Measurements from ENCODE around the gene KCNN4. TPM values are rescaled to one million over a fixed set of nuclear protein-coding genes. Genes with fewer than 3 reads are reported as not detected.
A peak's percentile ranks its signal among the peaks of the same experiment; 100 is the strongest.

KCNN4 gene
- total and polyA plus RNA-seq, 2 donors (not counting 1 experiment from before 2014, with no cell fraction given): 107 to 267 TPM

GRCh38 chr19:43766755-43767043, 14.1 kb downstream of the KCNN4 start:
- H3K9me3 ChIP-seq (ENCODE audit: control extremely low read depth in 1 of 3, control insufficient read depth in 2 of 3, insufficient read depth in 1 of 3, low read length in 2 of 3): no peaks in the 10 kb centered on the region
- H3K4me3 Mint-ChIP-seq: peak overlapping the region; percentile 72
- H4K20me1 ChIP-seq (ENCODE audit: control insufficient read depth, insufficient read depth, low read length, poor library complexity, severe bottlenecking): peaks cover 14% of the 10 kb centered on the region
- H3K27ac Mint-ChIP-seq: peak overlapping the region; percentile 87
- peaks cover 0 to 53% of the 10 kb centered on the region in 2 experiments for H3K36me3 ChIP-seq (replicated peaks in 1 of 2; ENCODE audit: control extremely low read depth in 1 of 2, control insufficient read depth in 1 of 2, extremely low read depth in 1 of 2, insufficient read depth in 2 of 2, low read length in 1 of 2)
- DNase-seq (no peak), ATAC-seq (ENCODE audit: low read depth) (no peak)
- no peaks in the 10 kb centered on the region for H3K27me3 ChIP-seq (replicated peaks in 1 of 4; ENCODE audit: control extremely low read depth in 1 of 4, control insufficient read depth in 3 of 4, insufficient read depth in 4 of 4, low read length in 3 of 4)
- no peak overlapping the region for H3K4me3 ChIP-seq (ENCODE audit: control extremely low read depth in 1 of 5, extremely low read depth in 1 of 5, insufficient read depth in 1 of 5, low read depth in 2 of 5, low read length in 4 of 5)
- H3K27ac ChIP-seq (ENCODE audit: low read length in 2 of 2): peak overlapping the region; percentile 88 to 92
- CTCF ChIA-PET: interaction anchor here (1.1 to 14.7 kb wide), 8 partner anchors 11 to 98 kb away, joined by 4 to 204 read pairs (median 8); partner anchors contain the start of genes KCNN4 and SMG9
- no peak overlapping the region for H2AFZ ChIP-seq (ENCODE audit: insufficient read depth, low read depth, low read length, poor library complexity, severe bottlenecking)
- H3K4me2 ChIP-seq (replicated peaks; ENCODE audit: low read depth, low read length, poor library complexity, severe bottlenecking): peak overlapping the region; percentile 67
- H3K9ac ChIP-seq (ENCODE audit: low read length): no peak overlapping the region
- POLR2A ChIA-PET: interaction anchor here (5.4 to 5.8 kb wide), 2 partner anchors 12 to 13 kb away, joined by 45 to 75 read pairs; partner anchors contain the start of genes KCNN4 and SMG9
- peaks cover 9% of the 10 kb centered on the region for H3K79me2 ChIP-seq (ENCODE audit: control insufficient read depth, insufficient read depth, low read length)
- H3K4me1 ChIP-seq (ENCODE audit: control insufficient read depth in 2 of 2, insufficient read depth in 2 of 2, low read length in 2 of 2): peaks cover 42 to 57% of the 10 kb centered on the region in 2 donors
- no peaks in the 10 kb centered on the region for H3K27me3 Mint-ChIP-seq
- no peaks in the 10 kb centered on the region for H3K9me3 Mint-ChIP-seq (ENCODE audit: insufficient read depth)
- TF ChIP-seq CTCF (IDR thresholded peaks at IDR 0.05) (no peak), EZH2 (IDR thresholded peaks at IDR 0.05; ENCODE audit: borderline replicate concordance, insufficient read depth, low read depth, low read length, poor library complexity, severe bottlenecking) (no peak)
- peaks cover 60% of the 10 kb centered on the region for H3K4me1 Mint-ChIP-seq
- 97% methylated on average over 2 of the region's 4 CpGs for WGBS (ENCODE audit: insufficient coverage)
- intact Hi-C loops (cut with micrococcal nuclease): no loop called here

- Mint-ChIP-seq H3K27me3 (no peaks in the 10 kb centered on the region), H3K9me3 (ENCODE audit: insufficient read depth) (no peaks in the 10 kb centered on the region), H3K4me1 (peaks cover 61% of the 10 kb centered on the region), H3K4me3 (peak overlapping the region; percentile 72), H3K27ac (peak overlapping the region; percentile 87)
- H3K9ac ChIP-seq (ENCODE audit: low read length): peak overlapping the region; percentile 42
- H4K20me1 ChIP-seq (ENCODE audit: control insufficient read depth, insufficient read depth, low read length, poor library complexity, severe bottlenecking): peaks cover 9% of the 10 kb centered on the region
- H3K4me3 ChIP-seq (ENCODE audit: control extremely low read depth in 1 of 5, extremely low read depth in 1 of 5, insufficient read depth in 1 of 5, low read depth in 2 of 5, low read length in 4 of 5): peak overlapping the region in 2 of 5 experiments; percentile 23 to 34
- peaks cover 0 to 39% of the 10 kb centered on the region in 2 experiments for H3K36me3 ChIP-seq (replicated peaks in 1 of 2; ENCODE audit: control extremely low read depth in 1 of 2, control insufficient read depth in 1 of 2, extremely low read depth in 1 of 2, insufficient read depth in 2 of 2, low read length in 1 of 2)
- ATAC-seq (ENCODE audit: low read depth) (peak; percentile 86), DNase-seq (peak; percentile 82)
- H3K4me2 ChIP-seq (replicated peaks; ENCODE audit: low read depth, low read length, poor library complexity, severe bottlenecking): peak overlapping the region; percentile 67
- H3K27me3 ChIP-seq (replicated peaks in 1 of 4; ENCODE audit: control extremely low read depth in 1 of 4, control insufficient read depth in 3 of 4, insufficient read depth in 4 of 4, low read length in 3 of 4): no peaks in the 10 kb centered on the region
- no peaks in the 10 kb centered on the region for H3K9me3 ChIP-seq (ENCODE audit: control extremely low read depth in 1 of 3, control insufficient read depth in 2 of 3, insufficient read depth in 1 of 3, low read length in 2 of 3)
- peak overlapping the region; percentile 88 to 92 for H3K27ac ChIP-seq (ENCODE audit: low read length in 2 of 2)
- 47% methylated on average over 10 of the region's 16 CpGs for WGBS (ENCODE audit: insufficient coverage)
- no peak overlapping the region for H2AFZ ChIP-seq (ENCODE audit: insufficient read depth, low read depth, low read length, poor library complexity, severe bottlenecking)
- intact Hi-C loops (cut with micrococcal nuclease): loop anchor here (1.0 kb wide), 3 partner anchors 11 to 20 kb away; partner anchors contain the start of gene SMG9
- ChIA-PET POLR2A (interaction anchor here (0.6 to 5.8 kb wide), 6 partner anchors 12 to 160 kb away, joined by 3 to 75 read pairs (median 4); partner anchors contain the start of genes KCNN4 and SMG9), CTCF (interaction anchor here (1.1 to 14.7 kb wide), 8 partner anchors 10 to 44 kb away, joined by 4 to 204 read pairs (median 9); partner anchors contain the start of genes KCNN4 and SMG9)
- TF ChIP-seq EZH2 (IDR thresholded peaks at IDR 0.05; ENCODE audit: borderline replicate concordance, insufficient read depth, low read depth, low read length, poor library complexity, severe bottlenecking) (no peak), CTCF (IDR thresholded peaks at IDR 0.05) (no peak)
- no peaks in the 10 kb centered on the region for H3K79me2 ChIP-seq (ENCODE audit: control insufficient read depth, insufficient read depth, low read length)
- H3K4me1 ChIP-seq (ENCODE audit: control insufficient read depth in 2 of 2, insufficient read depth in 2 of 2, low read length in 2 of 2): peaks cover 42 to 57% of the 10 kb centered on the region in 2 donors
Measured at GRCh38 chr19:43765109-43765876, 15.5 kb downstream of the KCNN4 start.

All from B cell (primary cell).